ENCODE results near the gene CLUH. TPM values are rescaled to one million over a fixed set of nuclear protein-coding genes. Genes with fewer than 3 reads are reported as not detected.
A peak's percentile ranks its signal among the peaks of the same experiment; 100 is the strongest.

Gene CLUH
- 25.1 and 32.2 TPM in 2 replicates for polyA plus RNA-seq (2012; rRNA removed)
- 6.6 and 12.0 TPM in 2 replicates for polyA plus RNA-seq (2012; cell fraction: cytosol; rRNA removed)
- 144 and 174 TPM in 2 replicates for polyA plus RNA-seq (2012; cell fraction: nucleus; rRNA removed)

DNA sequence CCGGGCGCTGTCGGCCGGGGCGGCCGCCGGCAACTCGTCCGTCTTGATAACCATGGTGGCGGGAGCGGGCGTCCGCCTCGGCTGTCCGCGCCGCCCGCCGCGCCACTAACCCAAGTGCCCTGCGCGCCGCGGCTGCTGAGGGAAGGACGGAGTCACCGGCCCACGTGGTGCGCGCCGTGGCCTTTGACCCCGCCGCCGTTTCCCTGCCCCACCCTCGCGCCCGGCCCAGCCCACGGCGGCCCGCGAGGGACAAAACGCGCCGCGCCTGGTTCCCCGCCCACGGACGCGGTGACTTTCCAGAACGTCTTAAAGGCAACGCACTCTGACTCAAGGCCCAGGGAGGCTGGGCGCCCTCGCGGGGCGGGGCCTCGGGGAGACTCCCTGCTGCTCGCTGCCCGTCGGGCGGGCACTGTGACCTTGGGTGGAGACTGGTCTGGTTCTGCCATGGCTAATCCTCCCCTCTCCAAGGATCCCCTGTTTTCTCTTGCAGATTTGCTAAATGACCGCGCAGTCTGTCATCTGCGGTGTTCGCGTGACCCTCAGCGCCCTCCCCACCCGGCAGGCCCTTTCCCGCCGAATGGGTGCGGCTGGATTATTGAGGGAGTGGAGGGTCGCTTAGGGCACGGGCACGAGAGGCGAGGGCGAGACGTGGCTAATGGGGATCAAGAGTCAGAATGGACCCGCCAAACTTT is at the start of gene CLUH:
Gene CLUH, minus strand, starts transcription at position 157 of the 692 bp plus-strand sequence. Its CDS starts 103 bp downstream, at position 54.
- no peaks in the 10 kb centered on the region for H3K27me3 ChIP-seq (ENCODE audit: insufficient read depth)
- no peaks in the 10 kb centered on the region for H3K9me2 ChIP-seq
- WGBS (ENCODE audit: low lambda C conversion rate): 24% methylated on average over 17 of the region's 76 CpGs
- peak within 1 kb of the TSS; percentile 95 for H2AFZ ChIP-seq (ENCODE audit: low read depth)
- peak within 1 kb of the TSS; percentile 74 for H3K9ac ChIP-seq
- peak within 1 kb of the TSS; percentile 75 to 76 for H3K4me3 ChIP-seq (ENCODE audit: low read depth in 2 of 2, low read length in 1 of 2)
- TF ChIP-seq GATA2 (CRISPR knock-in tag; IDR thresholded peaks at IDR 0.05) (no peak), ZBTB33 (IDR thresholded peaks at IDR 0.05; ENCODE audit: borderline replicate concordance, low read depth) (no peak), ELF1 (IDR thresholded peaks at IDR 0.05) (peak; percentile 54; the same call in 1 of the 2 replicates), USF2 (IDR thresholded peaks at IDR 0.05; ENCODE audit: borderline replicate concordance, low read depth, low read length) (peak; percentile 77), TAF1 (IDR thresholded peaks at IDR 0.05; ENCODE audit: borderline replicate concordance, low read depth, low read length) (peak; percentile 61; the same call in 1 of the 2 replicates), NRF1 (IDR thresholded peaks at IDR 0.05; ENCODE audit: low read depth, low read length) (0 out of 2 replicates have a peak, but pooled peaks have one; percentile 12), POLR2AphosphoS5 (IDR thresholded peaks at IDR 0.05; ENCODE audit: low read depth, low read length) (peak; percentile 81), SMC3 (IDR thresholded peaks at IDR 0.05; ENCODE audit: low read depth, low read length) (no peak), YY1 (IDR thresholded peaks at IDR 0.05; ENCODE audit: low read depth) (no peak), USF1 (IDR thresholded peaks at IDR 0.05; ENCODE audit: borderline replicate concordance, low read depth) (peak; percentile 94), CHD2 (IDR thresholded peaks at IDR 0.05; ENCODE audit: low read length, partially characterized antibody) (peak; percentile 88), SIN3A (IDR thresholded peaks at IDR 0.05; ENCODE audit: borderline replicate concordance, low read depth, low read length) (peak; percentile 94), MXI1 (IDR thresholded peaks at IDR 0.05; ENCODE audit: low read depth, low read length) (peak; percentile 98)
- TF ChIP-seq, protein P1, sequence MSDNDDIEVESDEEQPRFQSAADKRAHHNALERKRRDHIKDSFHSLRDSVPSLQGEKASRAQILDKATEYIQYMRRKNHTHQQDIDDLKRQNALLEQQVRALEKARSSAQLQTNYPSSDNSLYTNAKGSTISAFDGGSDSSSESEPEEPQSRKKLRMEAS (IDR thresholded peaks at IDR 0.05; ENCODE audit: low read depth): peak; percentile 87; the same call in 1 of the 2 replicates
- TF ChIP-seq, protein P2, sequence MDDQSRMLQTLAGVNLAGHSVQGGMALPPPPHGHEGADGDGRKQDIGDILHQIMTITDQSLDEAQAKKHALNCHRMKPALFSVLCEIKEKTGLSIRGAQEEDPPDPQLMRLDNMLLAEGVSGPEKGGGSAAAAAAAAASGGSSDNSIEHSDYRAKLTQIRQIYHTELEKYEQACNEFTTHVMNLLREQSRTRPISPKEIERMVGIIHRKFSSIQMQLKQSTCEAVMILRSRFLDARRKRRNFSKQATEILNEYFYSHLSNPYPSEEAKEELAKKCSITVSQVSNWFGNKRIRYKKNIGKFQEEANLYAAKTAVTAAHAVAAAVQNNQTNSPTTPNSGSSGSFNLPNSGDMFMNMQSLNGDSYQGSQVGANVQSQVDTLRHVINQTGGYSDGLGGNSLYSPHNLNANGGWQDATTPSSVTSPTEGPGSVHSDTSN (IDR thresholded peaks at IDR 0.05): peak; percentile 32; the same call in 1 of the 2 replicates
- H3K4me2 ChIP-seq: peak within 1 kb of the TSS; percentile 98
- no peaks in the 10 kb centered on the region for H3K36me3 ChIP-seq (replicated peaks in 1 of 2; ENCODE audit: control insufficient read depth in 1 of 2, insufficient read depth in 2 of 2, low read length in 1 of 2)
- H3K27ac ChIP-seq (ENCODE audit: low read depth in 2 of 2, low read length in 1 of 2): peak within 1 kb of the TSS; percentile 18 to 82; a peak in 3 of 4 replicates
- H4K20me1 ChIP-seq (ENCODE audit: insufficient read depth): peaks cover 41% of the 10 kb centered on the region
- H3K79me2 ChIP-seq (ENCODE audit: insufficient read depth): peaks cover 50% of the 10 kb centered on the region
- CTCF ChIA-PET: no interaction called here
- no peaks in the 10 kb centered on the region for H3F3A ChIP-seq (replicated peaks; ENCODE audit: insufficient read depth)
- peak; percentile 99 for DNase-seq
- H3K9me3 ChIP-seq: no peaks in the 10 kb centered on the region
- POLR2A ChIA-PET: no interaction called here
- H3K4me1 ChIP-seq (ENCODE audit: control insufficient read depth in 1 of 2, insufficient read depth in 2 of 2, low read depth in 1 of 2, low read length in 1 of 2): peaks cover 9 to 44% of the 10 kb centered on the region in 2 experiments; a peak in 1 of 4 replicates

All from SK-N-SH (cell line).